NCI-H1092 treated with DMSO at 0.1 percent for 48 hours (cell line): ENCODE data around the gene TENT5C.

Source experiments
- DNase-seq: peaks from one replicate; lab custom pipeline; 2025; lab: John Stamatoyannopoulos, UW

The TENT5C gene

GRCh38 chr1:117636637-117637425, 31.0 kb downstream of the TENT5C start:
- DNase-seq = no peak

GRCh38 chr1:117638141-117638540, 32.3 kb downstream of the TENT5C start:
- no peak for DNase-seq

GRCh38 chr1:117638759-117639158, 32.9 kb downstream of the TENT5C start:
- peak; percentile 14 for DNase-seq

- DNase-seq = no peak
Measured at GRCh38 chr1:117639741-117640140, 33.9 kb downstream of the TENT5C start.

GRCh38 chr1:117641536-117641935, 35.7 kb downstream of the TENT5C start:
- DNase-seq = no peak

GRCh38 chr1:117642963-117643362, 37.1 kb downstream of the TENT5C start:
- no peak for DNase-seq

- DNase-seq = no peak
Measured at GRCh38 chr1:117643601-117644000, 37.8 kb downstream of the TENT5C start.

GRCh38 chr1:117644696-117645311, 39.0 kb downstream of the TENT5C start:
- DNase-seq = no peak

- DNase-seq = no peak
Measured at GRCh38 chr1:117645343-117645742, 39.5 kb downstream of the TENT5C start.

- no peak for DNase-seq
Measured at GRCh38 chr1:117646007-117646811, 40.4 kb downstream of the TENT5C start.

- DNase-seq = no peak
Measured at GRCh38 chr1:117646956-117647355, 41.1 kb downstream of the TENT5C start.

GRCh38 chr1:117648015-117648414, 42.2 kb downstream of the TENT5C start:
- DNase-seq = no peak

GRCh38 chr1:117650840-117651568, 45.2 kb downstream of the TENT5C start:
- no peak for DNase-seq

GRCh38 chr1:117651616-117652015, 45.8 kb downstream of the TENT5C start:
- DNase-seq = no peak

GRCh38 chr1:117652421-117652820, 46.6 kb downstream of the TENT5C start:
- DNase-seq = no peak

- DNase-seq = no peak
Measured at GRCh38 chr1:117653195-117653594, 47.3 kb downstream of the TENT5C start.

- no peak for DNase-seq
Measured at GRCh38 chr1:117653732-117654492, 48.1 kb downstream of the TENT5C start.

GRCh38 chr1:117654493-117655219, 48.8 kb downstream of the TENT5C start:
- DNase-seq = no peak

- no peak for DNase-seq
Measured at GRCh38 chr1:117655220-117655577, 49.4 kb downstream of the TENT5C start.

GRCh38 chr1:117656202-117656641, 50.4 kb downstream of the TENT5C start:
- DNase-seq = no peak

- no peak for DNase-seq
Measured at GRCh38 chr1:117657031-117657430, 51.2 kb downstream of the TENT5C start.
